CD4-positive, alpha-beta T cell (primary cell): ENCODE results near the gene COA8. TPM values are rescaled to one million over a fixed set of nuclear protein-coding genes. Genes with fewer than 3 reads are reported as not detected.

Experiments used
- ATAC-seq: fragments of 200-7000 bp; cut with Tn5 transposase; one replicate; pipeline ENCODE4 v1.10.0; 2022; ENCODE audit warnings: mild to moderate bottlenecking; ENCODE audit not compliant: poor library complexity
- CTCF ChIA-PET: fragments of 350-600 bp; sonication (Branson Sonifier 250); formaldehyde crosslinking; loops from one replicate; lab custom pipeline; 2021; ENCODE audit warnings: antibody characterized with exemption, inconsistent platforms; lab: Charles Lee
- POLR2A ChIA-PET: fragments of 350-600 bp; sonication (Branson Sonifier 250); formaldehyde crosslinking; loops from one replicate; lab custom pipeline; 2021; ENCODE audit warnings: antibody characterized with exemption, inconsistent platforms; lab: Charles Lee
- DNase-seq, 14 experiments: peaks; one replicate each; pipeline ENCODE4 v3.0.0-alpha.2; 2013 to 2020; ENCODE audit warnings: mixed read lengths in 2 of 14
- H3K27ac ChIP-seq, 2 donors: one replicate each; pipeline versions ENCODE4 v1.5.1 to v1.7.0; 2013; ENCODE audit warnings: low read length in 2 of 2, low read depth in 1 of 2, mild to moderate bottlenecking in 1 of 2
- H3K27me3 ChIP-seq, 2 experiments: 1 replicate in 1 of 2; 2 replicates in 1 of 2; pipeline versions ENCODE4 v1.6.1 to v1.7.0; 2013; ENCODE audit warnings: low read length in 2 of 2, control low read depth in 1 of 2, mild to moderate bottlenecking in 1 of 2, moderate library complexity in 1 of 2; ENCODE audit not compliant: insufficient read depth in 2 of 2, control insufficient read depth in 1 of 2
- H3K36me3 ChIP-seq: one replicate; pipeline ENCODE4 v1.6.1; 2013; ENCODE audit warnings: low read length, control low read depth; ENCODE audit not compliant: insufficient read depth
- H3K4me1 ChIP-seq: one replicate; pipeline ENCODE4 v1.6.1; 2013; ENCODE audit warnings: low read length, control low read depth; ENCODE audit not compliant: insufficient read depth
- H3K4me3 ChIP-seq: one replicate; pipeline ENCODE4 v1.5.1; 2013; ENCODE audit warnings: mild to moderate bottlenecking, low read length, moderate library complexity
- H3K9me3 ChIP-seq, 2 experiments: 1 replicate in 1 of 2; 2 replicates in 1 of 2; pipeline versions ENCODE4 v1.6.1 to v1.7.0; 2013; ENCODE audit warnings: low read length in 2 of 2, mild to moderate bottlenecking in 2 of 2, control low read depth in 1 of 2, moderate library complexity in 1 of 2; ENCODE audit not compliant: control insufficient read depth in 1 of 2, insufficient read depth in 1 of 2
- H3K27ac Mint-ChIP-seq: one replicate; pipeline ENCODE4 v1.8.0; 2020; ENCODE audit warnings: mixed read lengths
- H3K27me3 Mint-ChIP-seq: one replicate; pipeline ENCODE4 v1.8.0; 2021; ENCODE audit warnings: mixed read lengths
- H3K36me3 Mint-ChIP-seq: one replicate; pipeline ENCODE4 v1.8.0; 2021; ENCODE audit warnings: low read depth, mixed read lengths
- H3K4me1 Mint-ChIP-seq: one replicate; pipeline ENCODE4 v1.8.0; 2021; ENCODE audit warnings: low read depth, mixed read lengths
- H3K4me3 Mint-ChIP-seq: one replicate; pipeline ENCODE4 v1.8.0; 2020; ENCODE audit warnings: mild to moderate bottlenecking, mixed read lengths
- H3K9me3 Mint-ChIP-seq: one replicate; pipeline ENCODE4 v1.8.0; 2020; ENCODE audit warnings: mixed read lengths
- CTCF ChIP-seq: fragments of 200-600 bp; IDR thresholded peaks from one replicate; pipeline ENCODE4 v1.8.0; 2022; ENCODE audit warnings: antibody characterized with exemption, mild to moderate bottlenecking
- intact Hi-C, 2 experiments: fragments of 100-400 bp; cut with DNase I in 1 of 2; cut with micrococcal nuclease in 1 of 2; formaldehyde crosslinking; loops; one replicate each; pipeline versions ENCODE4 v1.15.1 to v1.9.0; 2023 to 2025; cut with DNase I, micrococcal nuclease
- total RNA-seq, 174 experiments: library from RNA in 2 of 174; stranded (reverse) in 2 of 174; gene quantifications; one replicate each; pipeline ENCODE4 v1.2.3 and lab custom pipeline; 2021 to 2026

COA8 gene
- total RNA-seq, 2 experiments from 2014 or later: 9.1 to 10.7 TPM

GRCh38 chr14:103530390-103530789, 32.4 kb upstream of the COA8 start:
- intact Hi-C loops: no loop called here
- no peak for ATAC-seq
- POLR2A ChIA-PET: interaction anchor here (1.4 to 2.5 kb wide), 3 partner anchors 9 to 31 kb away, joined by 3 to 17 read pairs (median 4); partner anchors contain the start of genes BAG5 and COA8
- Histone ChIP-seq H3K4me1 (peaks cover 45% of the 10 kb centered on the region), H3K27me3 (no peaks in the 10 kb centered on the region), H3K9me3 (no peaks in the 10 kb centered on the region), H3K36me3 (peaks cover 19% of the 10 kb centered on the region), H3K4me3 (no peak overlapping the region), H3K27ac (no peak overlapping the region)
- CTCF ChIA-PET: interaction anchor here (1.8 kb wide), 1 partner anchor 12 kb away, joined by 7 read pairs; no protein-coding TSS in a partner anchor
- DNase-seq: peak in 4 of 14 experiments; percentile 21 to 58 (median 38)
- H3K27me3 Mint-ChIP-seq: no peaks in the 10 kb centered on the region
- peaks cover 8% of the 10 kb centered on the region for H3K36me3 Mint-ChIP-seq
- TF ChIP-seq CTCF: no peak
- H3K27ac Mint-ChIP-seq: peak overlapping the region; percentile 92
- no peaks in the 10 kb centered on the region for H3K9me3 Mint-ChIP-seq
- H3K4me3 Mint-ChIP-seq: peak overlapping the region; percentile 96
- H3K4me1 Mint-ChIP-seq: peaks cover 36% of the 10 kb centered on the region

- Mint-ChIP-seq H3K9me3 (no peaks in the 10 kb centered on the region), H3K27ac (peak overlapping the region; percentile 92), H3K4me3 (peak overlapping the region; percentile 96), H3K4me1 (peaks cover 36% of the 10 kb centered on the region), H3K36me3 (peaks cover 8% of the 10 kb centered on the region), H3K27me3 (no peaks in the 10 kb centered on the region)
- CTCF ChIA-PET: interaction anchor here (1.8 kb wide), 1 partner anchor 12 kb away, joined by 7 read pairs; no protein-coding TSS in a partner anchor
- intact Hi-C loops: no loop called here
- DNase-seq: no peak
- Histone ChIP-seq H3K9me3 (no peaks in the 10 kb centered on the region), H3K36me3 (peaks cover 19% of the 10 kb centered on the region), H3K4me3 (no peak overlapping the region), H3K27me3 (no peaks in the 10 kb centered on the region), H3K27ac (no peak overlapping the region), H3K4me1 (peaks cover 45% of the 10 kb centered on the region)
- POLR2A ChIA-PET: interaction anchor here (1.4 to 2.5 kb wide), 2 partner anchors 10 to 31 kb away, joined by 3 to 17 read pairs; partner anchors contain the start of genes BAG5 and COA8
- no peak for ATAC-seq
- no peak for TF ChIP-seq CTCF
These were observed 31.9 kb upstream of the COA8 start for GRCh38 chr14:103530831-103531230.

GRCh38 chr14:103531421-103532215, 31.1 kb upstream of the COA8 start:
- ATAC-seq: no peak
- H3K4me3 ChIP-seq: no peak overlapping the region
- CTCF ChIA-PET: no interaction called here

More at GRCh38 chr14:103531421-103532215, 31.1 kb upstream of the COA8 start:
- H3K27ac Mint-ChIP-seq: peak overlapping the region; percentile 44
- H3K27me3 Mint-ChIP-seq: no peaks in the 10 kb centered on the region
- DNase-seq: no peak
- H3K4me1 Mint-ChIP-seq: peaks cover 36% of the 10 kb centered on the region
- H3K36me3 Mint-ChIP-seq: peaks cover 8% of the 10 kb centered on the region
- peak overlapping the region; percentile 45 for H3K4me3 Mint-ChIP-seq
- Histone ChIP-seq H3K9me3 (no peaks in the 10 kb centered on the region), H3K4me1 (peaks cover 45% of the 10 kb centered on the region), H3K27me3 (no peaks in the 10 kb centered on the region), H3K36me3 (peaks cover 19% of the 10 kb centered on the region), H3K27ac (no peak overlapping the region)
- intact Hi-C loops: no loop called here
- TF ChIP-seq CTCF: no peak
- POLR2A ChIA-PET: interaction anchor here (1.4 kb wide), 1 partner anchor 10 kb away, joined by 3 read pairs; no protein-coding TSS in a partner anchor
- no peaks in the 10 kb centered on the region for H3K9me3 Mint-ChIP-seq
